ENCODE measurements around the gene PPP2R1B. TPM values are rescaled to one million over a fixed set of nuclear protein-coding genes. Genes with fewer than 3 reads are reported as not detected.

Gene PPP2R1B
- total RNA-seq, 1 experiment from 2014 or later, result 105 TPM

- H3K23me2 ChIP-seq (ENCODE audit: insufficient read length, low read depth, low read length, poor library complexity, severe bottlenecking), result no peaks in the 10 kb centered on the region
- DNase-seq, result no peak
- H3K4me1 Mint-ChIP-seq, result peaks cover 3 to 6% of the 10 kb centered on the region in 2 experiments
- no peak overlapping the region for H3K27ac ChIP-seq (ENCODE audit: insufficient read length, low read depth, low read length)
- no peaks in the 10 kb centered on the region for H3K27me3 Mint-ChIP-seq (ENCODE audit: low read depth)
- no peak overlapping the region for H4K5ac ChIP-seq (ENCODE audit: insufficient read length, low read depth, low read length)
- H2BK15ac ChIP-seq (ENCODE audit: low read depth, low read length), result no peak overlapping the region
- WGBS (ENCODE audit: extremely low coverage, insufficient read length, low lambda C conversion rate), result no CpG with 5 or more reads among the region's 2 CpGs
- H3K4me3 Mint-ChIP-seq, result no peak overlapping the region
- H3K9me3 Mint-ChIP-seq, result no peaks in the 10 kb centered on the region
- H3T11ph ChIP-seq (ENCODE audit: low read length), result no peak overlapping the region
- H2AK5ac ChIP-seq (ENCODE audit: insufficient read length, low read length), result no peak overlapping the region
- H3K9me3 ChIP-seq (ENCODE audit: control insufficient read depth, low read depth, low read length), result no peaks in the 10 kb centered on the region
- peaks cover 1 to 4% (median 3%) of the 10 kb centered on the region in 3 experiments; a peak in 3 of 7 replicates for H3K36me3 Mint-ChIP-seq (ENCODE audit: insufficient read depth in 1 of 3, low read depth in 3 of 3)
- no peak overlapping the region for H2AFZ ChIP-seq (ENCODE audit: low read length)
- H3K4me2 ChIP-seq (ENCODE audit: insufficient read depth, insufficient read length, low read length), result no peak overlapping the region
- TF ChIP-seq, protein P1, sequence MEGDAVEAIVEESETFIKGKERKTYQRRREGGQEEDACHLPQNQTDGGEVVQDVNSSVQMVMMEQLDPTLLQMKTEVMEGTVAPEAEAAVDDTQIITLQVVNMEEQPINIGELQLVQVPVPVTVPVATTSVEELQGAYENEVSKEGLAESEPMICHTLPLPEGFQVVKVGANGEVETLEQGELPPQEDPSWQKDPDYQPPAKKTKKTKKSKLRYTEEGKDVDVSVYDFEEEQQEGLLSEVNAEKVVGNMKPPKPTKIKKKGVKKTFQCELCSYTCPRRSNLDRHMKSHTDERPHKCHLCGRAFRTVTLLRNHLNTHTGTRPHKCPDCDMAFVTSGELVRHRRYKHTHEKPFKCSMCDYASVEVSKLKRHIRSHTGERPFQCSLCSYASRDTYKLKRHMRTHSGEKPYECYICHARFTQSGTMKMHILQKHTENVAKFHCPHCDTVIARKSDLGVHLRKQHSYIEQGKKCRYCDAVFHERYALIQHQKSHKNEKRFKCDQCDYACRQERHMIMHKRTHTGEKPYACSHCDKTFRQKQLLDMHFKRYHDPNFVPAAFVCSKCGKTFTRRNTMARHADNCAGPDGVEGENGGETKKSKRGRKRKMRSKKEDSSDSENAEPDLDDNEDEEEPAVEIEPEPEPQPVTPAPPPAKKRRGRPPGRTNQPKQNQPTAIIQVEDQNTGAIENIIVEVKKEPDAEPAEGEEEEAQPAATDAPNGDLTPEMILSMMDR (conservative IDR thresholded peaks at IDR 0.05), result no peak
- H3K4me1 ChIP-seq (ENCODE audit: insufficient read depth, low read length), result no peaks in the 10 kb centered on the region
- H3K27ac Mint-ChIP-seq, result no peak overlapping the region
- no peak overlapping the region for H3K18ac ChIP-seq (ENCODE audit: insufficient read length, low read depth, low read length)
- no peak overlapping the region for H4K91ac ChIP-seq (ENCODE audit: insufficient read length, low read depth, low read length)
- H4K8ac ChIP-seq (replicated peaks; ENCODE audit: insufficient read length, low read depth, low read length), result no peak overlapping the region
- H3K79me1 ChIP-seq (ENCODE audit: insufficient read depth, low read depth, low read length, poor library complexity, severe bottlenecking), result no peaks in the 10 kb centered on the region
- H4K20me1 ChIP-seq (ENCODE audit: control insufficient read depth, insufficient read depth, insufficient read length), result no peaks in the 10 kb centered on the region
- H3K27me3 ChIP-seq (ENCODE audit: insufficient read depth, low read length), result no peaks in the 10 kb centered on the region
- H2BK12ac ChIP-seq (ENCODE audit: insufficient read length, low read depth, low read length), result no peak overlapping the region
- H3K14ac ChIP-seq (ENCODE audit: insufficient read depth, low read length), result no peak overlapping the region
- no peak overlapping the region for H3K9ac ChIP-seq (ENCODE audit: extremely low read depth, insufficient read length, low read length)
- no peak overlapping the region for H3K23ac ChIP-seq (ENCODE audit: insufficient read length, low read depth, low read length)
- no peak overlapping the region for H2BK5ac ChIP-seq (ENCODE audit: insufficient read length, low read length)
- H3K4ac ChIP-seq (ENCODE audit: low read depth, low read length), result no peak overlapping the region
- no peaks in the 10 kb centered on the region for H3K79me2 ChIP-seq (ENCODE audit: insufficient read depth, low read length)
- H2BK20ac ChIP-seq (ENCODE audit: low read depth, low read length, poor library complexity, severe bottlenecking), result no peak overlapping the region
- no peak overlapping the region for H3K56ac ChIP-seq (ENCODE audit: insufficient read length, low read depth, low read length)
- no peak overlapping the region for H2BK120ac ChIP-seq (ENCODE audit: low read depth, low read length, poor library complexity, severe bottlenecking)
Measured at GRCh38 chr11:111808063-111808588, 41.9 kb upstream of the PPP2R1B start.
